NCI-H1105 treated with DMSO at 0.1 percent for 48 hours (cell line): ENCODE data around the gene DIPK2A.

Source experiments
- DNase-seq: peaks from one replicate; lab custom pipeline; 2025; lab: John Stamatoyannopoulos, UW

Gene DIPK2A

DNA sequence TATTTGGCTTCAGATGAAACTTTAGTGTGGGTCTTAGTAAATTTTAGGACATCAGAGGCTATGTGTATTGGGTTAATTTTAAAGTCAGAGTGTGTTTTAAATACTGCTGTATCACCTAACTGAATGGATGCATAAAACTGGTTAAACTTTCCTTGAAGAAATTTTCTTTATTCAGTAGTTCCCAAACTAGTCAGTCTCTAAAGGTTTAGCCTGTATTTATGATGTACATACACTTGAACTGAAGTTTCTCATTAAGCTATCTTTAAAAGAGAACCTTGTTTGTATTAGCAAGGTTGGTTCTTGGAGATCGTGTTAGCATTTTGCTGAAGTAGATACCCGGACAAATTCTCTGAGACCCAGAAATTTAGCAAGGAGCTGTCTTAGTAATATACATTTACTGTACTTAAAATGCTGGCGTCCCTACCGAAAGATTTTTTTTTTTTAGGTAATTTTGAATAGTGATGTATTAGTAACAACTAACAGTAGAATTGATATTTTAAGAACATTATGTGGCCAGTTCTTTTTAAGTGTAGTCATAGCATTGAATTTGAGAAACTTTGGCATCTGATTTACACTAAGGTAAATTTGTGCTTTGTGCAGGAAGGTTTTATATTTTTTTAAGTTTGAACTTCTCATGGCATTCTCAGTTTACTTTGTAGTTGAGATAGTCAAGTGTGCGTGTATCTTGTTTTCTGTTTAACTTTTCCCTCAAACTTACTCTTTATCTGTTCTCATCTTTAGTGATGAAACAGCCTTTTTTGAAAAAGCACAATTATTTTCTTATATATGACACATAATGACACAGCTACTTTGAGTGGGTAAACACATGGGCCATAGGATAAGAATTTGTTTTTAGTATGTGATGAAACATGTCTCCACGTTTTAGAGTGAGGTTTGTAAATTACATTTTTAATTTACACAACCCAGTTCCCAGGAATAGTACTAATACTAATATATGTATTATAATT, 2.9 kb downstream of the DIPK2A start:
- DNase-seq: peak; percentile 35

DNA sequence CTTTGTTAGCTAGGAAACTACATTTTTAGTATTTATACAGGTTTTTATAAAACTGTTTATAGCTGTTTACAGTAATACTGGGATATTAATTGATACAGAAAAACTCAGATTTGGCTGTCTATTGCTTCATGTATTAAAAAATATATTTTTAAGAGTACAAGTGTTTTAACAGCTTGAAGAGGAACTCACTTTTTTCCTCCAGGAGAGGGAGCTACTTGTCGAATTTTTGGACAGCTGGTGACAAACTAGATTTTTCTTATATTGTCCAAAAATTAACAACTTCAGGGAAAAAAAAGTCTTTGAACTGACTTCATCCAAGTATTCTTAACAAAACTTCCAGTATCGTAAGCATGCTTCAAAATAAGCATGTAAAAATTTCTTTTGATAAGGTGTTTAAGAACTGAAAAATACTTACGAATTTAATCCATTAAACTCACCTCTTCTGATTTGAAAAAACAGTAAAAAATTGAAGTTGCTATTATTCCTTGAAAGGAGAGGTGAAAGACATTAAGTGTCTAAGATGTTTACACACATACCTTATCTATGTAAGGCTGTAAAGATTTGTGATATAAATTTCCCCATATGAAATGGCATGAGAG, 4.0 kb downstream of the DIPK2A start:
- peak; percentile 55 for DNase-seq

DNA sequence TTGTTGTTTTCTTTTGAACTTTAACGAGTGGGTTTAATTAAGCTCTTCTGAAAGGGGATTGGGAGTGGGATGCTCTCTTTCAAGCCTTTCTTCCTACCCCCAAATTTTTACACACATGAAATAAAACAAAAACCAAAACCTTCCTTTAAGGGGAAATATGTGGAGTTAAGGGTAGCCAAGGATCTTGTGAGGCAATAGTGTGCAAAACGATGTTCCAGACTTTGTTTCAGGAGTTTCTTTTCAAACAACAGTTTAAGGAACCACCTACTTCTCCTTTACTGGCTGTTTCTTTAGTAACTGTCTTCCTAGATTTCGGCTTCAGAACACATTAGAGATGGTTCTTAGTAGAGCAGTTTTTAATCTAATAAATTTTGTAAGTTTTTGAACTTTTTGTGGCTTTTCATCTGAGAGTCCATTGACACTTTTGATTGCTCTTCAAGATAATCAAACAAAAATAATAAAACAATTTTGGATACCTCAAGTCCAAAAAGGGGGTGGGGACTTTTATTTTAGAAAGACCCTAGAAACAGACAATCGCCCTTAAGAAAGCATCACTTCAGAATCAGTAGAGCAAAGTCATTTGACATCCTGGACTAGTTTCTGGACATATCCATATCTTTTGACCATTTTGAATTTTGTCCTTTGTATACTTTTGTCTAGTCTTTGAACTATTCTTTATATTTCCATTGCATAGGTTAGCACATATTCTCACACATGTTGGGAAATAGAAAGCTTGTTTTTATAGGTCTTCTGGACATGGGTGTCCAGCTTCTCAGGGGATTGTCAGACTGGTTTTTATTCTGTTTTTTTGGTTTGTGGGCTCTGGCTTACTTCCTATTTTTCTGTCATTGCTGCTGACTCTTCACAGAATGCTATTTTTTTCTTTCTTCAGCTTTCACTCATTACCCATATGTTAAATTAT, 6.0 kb downstream of the DIPK2A start:
- no peak for DNase-seq

DNA sequence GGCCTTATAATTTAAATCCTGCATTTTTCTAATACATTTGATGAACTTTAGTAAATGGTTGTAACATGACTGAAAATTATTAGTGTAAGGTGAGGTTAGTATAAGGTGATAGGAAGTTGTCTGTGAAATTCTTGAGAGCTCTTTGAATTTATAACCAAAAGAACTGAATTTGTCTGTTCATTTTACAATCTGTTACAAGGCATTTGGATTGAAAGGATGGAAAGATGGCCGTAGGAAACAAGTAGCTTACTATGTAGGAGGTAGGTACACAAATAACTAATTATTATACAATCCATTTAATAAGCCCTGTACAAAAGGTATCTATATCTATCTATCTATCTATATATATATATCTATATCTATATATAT, 6.6 kb downstream of the DIPK2A start:
- no peak for DNase-seq

DNA sequence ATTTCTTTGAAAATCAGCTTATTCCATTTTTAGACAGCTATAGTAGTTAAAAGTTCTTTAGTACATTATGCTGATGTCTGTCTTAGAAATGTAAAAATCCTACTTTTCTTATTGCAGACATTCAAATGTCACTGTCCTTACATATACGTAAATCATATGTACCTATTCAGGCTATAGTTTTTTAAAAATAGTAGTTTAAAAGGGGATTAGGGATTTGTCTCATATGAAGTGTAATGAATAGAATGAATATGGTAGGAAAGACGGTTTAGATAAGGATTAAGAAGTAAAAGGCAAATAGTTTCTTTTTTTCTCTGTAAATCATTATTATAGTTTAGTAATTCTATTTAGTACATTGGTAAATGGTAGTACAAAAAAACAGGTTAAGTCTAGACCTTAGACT, 7.4 kb downstream of the DIPK2A start:
- no peak for DNase-seq

DNA sequence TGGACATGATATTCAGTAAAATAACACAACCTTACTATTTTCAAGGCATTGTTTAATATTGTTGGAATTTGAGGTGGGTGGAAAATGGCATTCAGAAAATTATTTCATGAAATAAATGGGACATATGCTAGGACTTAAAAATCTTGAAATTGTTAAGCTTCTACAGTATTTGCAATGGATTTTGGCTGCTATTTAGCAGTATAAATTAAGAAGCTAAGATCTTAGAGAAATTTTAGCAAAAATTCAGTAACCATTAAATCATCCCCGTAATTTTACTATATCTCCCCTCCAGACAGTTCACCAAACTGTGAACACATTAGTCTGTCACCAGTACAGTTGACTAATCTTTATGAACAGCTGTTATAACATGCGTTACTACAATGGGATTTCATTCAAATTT, 8.2 kb downstream of the DIPK2A start:
- no peak for DNase-seq

DNA sequence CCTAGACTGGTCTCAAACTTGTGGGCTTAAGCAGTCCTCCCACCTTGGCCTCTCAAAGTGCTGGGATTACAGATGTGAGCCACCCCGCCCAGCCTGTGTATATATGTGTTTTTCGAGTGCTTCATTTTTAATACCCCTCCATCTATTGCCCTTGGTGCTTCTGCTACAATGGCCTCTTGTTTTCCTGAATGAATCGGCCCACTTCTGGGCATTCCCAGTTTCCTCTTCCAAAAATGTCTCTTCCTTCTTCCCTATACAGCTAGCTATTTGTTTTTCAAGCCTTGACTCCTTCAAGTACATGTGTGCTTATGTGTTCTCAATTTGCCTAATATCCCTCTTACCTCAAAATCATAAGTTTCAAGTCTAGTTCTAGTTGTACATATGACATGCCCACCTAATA, 16.7 kb downstream of the DIPK2A start:
- no peak for DNase-seq

DNA sequence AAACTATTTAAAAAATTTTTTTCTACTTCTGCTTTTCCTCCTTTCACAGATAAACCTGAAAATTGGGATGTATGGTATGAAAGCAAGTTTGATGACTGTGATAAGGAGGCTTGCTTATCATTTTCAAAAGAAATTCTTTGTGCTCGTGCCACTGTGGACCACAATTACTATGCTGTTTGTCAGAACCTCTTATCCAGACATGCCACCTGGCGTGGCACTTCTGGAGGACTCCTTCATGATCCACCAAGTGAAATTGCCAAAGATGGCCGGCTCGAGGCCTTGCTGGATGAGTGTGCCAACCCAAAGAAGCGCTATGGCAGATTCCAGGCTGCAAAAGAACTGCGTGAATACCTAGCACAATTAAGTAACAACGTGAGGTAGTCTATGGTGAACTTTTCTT, 17.8 kb downstream of the DIPK2A start:
- DNase-seq: no peak

DNA sequence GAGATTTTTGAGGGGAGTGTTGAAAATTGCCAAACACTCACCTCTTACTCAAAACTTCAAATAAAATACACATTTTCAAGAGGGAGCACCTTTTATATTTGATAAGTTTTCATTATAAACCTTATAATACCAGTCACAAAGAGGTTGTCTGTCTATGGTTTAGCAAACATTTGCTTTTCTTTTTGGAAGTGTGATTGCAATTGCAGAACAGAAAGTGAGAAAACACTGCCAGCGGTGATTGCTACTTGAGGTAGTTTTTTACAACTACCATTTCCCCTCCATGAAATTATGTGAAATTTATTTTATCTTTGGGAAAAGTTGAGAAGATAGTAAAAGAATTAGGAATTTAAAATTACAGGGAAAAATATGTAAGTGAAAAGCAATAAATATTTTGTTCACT, 20.1 kb downstream of the DIPK2A start:
- DNase-seq: no peak

DNA sequence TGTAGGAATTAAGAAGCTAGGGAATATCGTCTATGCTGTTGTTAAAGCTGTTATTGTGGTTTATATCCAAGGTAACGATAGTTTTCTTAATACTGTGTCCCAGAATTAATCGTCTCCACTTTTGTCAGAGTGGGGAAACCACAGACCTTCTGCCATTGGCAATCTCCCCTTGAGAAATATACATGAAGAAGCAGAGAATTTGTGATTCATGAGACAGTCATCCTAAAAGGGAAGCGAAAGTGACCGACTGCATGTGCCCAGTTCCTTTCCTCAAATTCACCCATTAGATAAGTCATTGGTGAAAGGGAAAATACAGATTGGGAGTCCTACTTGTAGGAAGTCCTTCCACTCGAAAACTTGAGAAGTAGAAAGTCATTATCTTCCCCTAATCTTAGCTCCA, 26.6 kb downstream of the DIPK2A start:
- no peak for DNase-seq

DNA sequence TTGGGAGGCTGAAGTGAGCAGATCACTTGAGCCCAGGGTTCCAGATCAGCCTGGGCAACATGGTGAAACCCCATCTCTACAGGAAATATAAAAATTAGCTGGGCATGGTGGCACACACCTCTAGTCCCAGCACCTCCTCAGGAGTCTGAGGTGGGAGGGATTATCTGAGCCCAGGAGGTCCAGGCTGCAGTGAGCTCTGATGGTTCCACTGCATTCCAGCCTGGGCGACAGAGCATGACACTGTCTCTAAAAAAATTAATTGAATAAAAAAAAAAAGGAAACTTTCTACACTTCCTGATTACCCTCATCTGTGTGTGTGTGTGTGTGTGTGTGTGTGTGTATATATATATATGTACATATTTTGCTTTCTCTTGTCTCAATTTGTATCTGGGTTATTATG, 31.4 kb downstream of the DIPK2A start:
- DNase-seq: no peak

DNA sequence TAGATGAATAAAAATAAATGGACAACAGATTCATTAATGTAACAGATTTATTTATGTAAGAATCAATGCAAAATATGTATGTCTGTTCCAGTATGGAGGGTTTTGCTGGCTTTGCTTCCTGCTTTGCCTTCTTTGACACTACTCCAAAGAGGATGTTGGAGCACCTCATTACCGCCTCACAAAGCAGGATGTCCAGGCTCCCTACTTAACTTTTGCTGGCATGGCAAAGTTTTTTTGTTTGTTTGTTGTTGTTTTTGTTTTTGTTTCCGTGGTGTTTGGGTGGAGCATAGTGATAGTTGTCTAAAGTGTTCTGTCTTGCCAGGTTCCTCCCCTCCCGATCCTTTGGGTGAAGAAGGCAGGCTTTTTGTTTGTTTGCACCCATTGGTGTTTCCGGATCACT, 38.7 kb downstream of the DIPK2A start:
- no peak for DNase-seq

DNA sequence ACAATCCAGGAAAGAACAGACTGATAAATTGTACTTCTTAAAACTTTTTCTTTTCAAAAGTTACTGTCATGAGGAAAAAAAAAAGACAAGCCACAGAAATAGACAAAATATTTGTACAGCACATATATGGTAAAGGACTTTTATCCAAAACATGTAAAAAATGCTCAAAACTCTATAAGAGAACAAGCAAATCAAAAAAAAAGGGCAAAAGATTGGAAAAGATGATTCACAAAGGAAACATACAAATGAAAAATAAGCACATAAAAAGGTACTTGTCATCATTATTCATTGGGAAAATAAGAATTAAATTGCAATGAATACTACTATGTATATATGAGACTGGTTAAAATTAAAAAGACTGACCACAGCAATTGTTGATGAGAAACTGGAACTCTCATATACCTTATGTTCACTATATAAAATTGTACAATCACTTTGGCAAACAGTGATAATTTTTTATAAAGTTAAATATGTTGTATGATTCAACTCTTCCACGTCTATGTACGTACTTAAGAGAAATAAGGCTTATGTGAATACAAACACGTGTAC, 39.7 kb downstream of the DIPK2A start:
- no peak for DNase-seq

DNA sequence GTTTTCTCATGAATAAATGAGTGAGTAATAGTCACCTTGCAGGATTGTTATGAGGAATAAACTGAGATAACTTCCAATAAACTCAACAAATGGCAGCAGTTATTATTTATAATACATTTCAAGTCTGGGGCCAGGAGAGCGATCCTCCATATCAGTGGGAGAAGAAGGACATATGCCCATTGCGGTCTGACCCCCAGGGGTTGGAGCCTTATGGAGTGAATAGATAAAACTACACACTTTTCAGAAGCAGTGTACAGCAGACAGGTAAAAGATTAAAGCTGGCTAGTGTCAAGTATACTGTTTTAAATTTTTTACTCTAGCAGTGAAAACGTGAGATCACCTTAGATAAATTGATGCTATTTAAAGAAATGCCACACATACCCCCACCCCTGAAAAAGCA, 43.5 kb downstream of the DIPK2A start:
- no peak for DNase-seq

DNA sequence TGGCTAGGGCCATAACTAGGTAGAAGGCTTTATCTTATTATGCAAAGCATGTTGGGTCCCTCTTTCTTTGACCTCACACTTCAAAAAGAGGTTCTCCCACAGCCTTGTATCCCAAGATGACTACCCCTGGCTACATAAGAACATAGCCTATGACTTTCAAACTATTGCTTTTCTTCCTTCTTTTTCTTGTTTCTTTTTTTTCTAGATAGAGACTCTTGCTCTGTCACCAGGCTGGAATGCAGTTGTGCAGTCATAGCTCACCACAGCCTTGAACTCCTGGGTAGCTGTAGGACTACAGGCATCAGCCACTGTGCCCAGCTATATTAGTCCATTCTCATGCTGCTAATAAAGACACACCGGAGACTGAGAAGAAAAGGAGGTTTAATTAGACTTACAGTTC, 47.2 kb downstream of the DIPK2A start:
- DNase-seq: no peak
